ENCODE measurements around the gene OPCML.

OPCML gene

GRCh38 chr11:133531971-133532651 lies at the start of gene OPCML:
OPCML (minus strand) TSS chr11:133532501.
- no peak for DNase-seq

GRCh38 chr11:133581091-133581490 lies 48.8 kb upstream of the OPCML start:
- DNase-seq, result no peak

GRCh38 chr11:133579165-133580031 lies 47.1 kb upstream of the OPCML start:
- DNase-seq, result no peak

- DNase-seq, result no peak
These were observed 45.1 kb upstream of the OPCML start for GRCh38 chr11:133577403-133577802.

- no peak for DNase-seq
These were observed 44.0 kb upstream of the OPCML start for GRCh38 chr11:133576351-133576750.

- DNase-seq, result no peak
These were observed 40.8 kb upstream of the OPCML start for GRCh38 chr11:133573081-133573480.

- DNase-seq, result no peak
These were observed 38.1 kb upstream of the OPCML start for GRCh38 chr11:133570376-133570775.

- no peak for DNase-seq
These were observed 31.3 kb upstream of the OPCML start for GRCh38 chr11:133563505-133564025.

- no peak for DNase-seq
These were observed 28.2 kb upstream of the OPCML start for GRCh38 chr11:133560472-133560855.

- no peak for DNase-seq
These were observed 27.7 kb upstream of the OPCML start for GRCh38 chr11:133559833-133560471.

GRCh38 chr11:133559382-133559781 lies 27.1 kb upstream of the OPCML start:
- DNase-seq, result no peak

GRCh38 chr11:133555034-133555433 lies 22.7 kb upstream of the OPCML start:
- no peak for DNase-seq

GRCh38 chr11:133553885-133554740 lies 21.8 kb upstream of the OPCML start:
- no peak for DNase-seq

- DNase-seq, result no peak
These were observed 20.6 kb upstream of the OPCML start for GRCh38 chr11:133552938-133553337.

- no peak for DNase-seq
These were observed 18.8 kb upstream of the OPCML start for GRCh38 chr11:133551064-133551463.

GRCh38 chr11:133549826-133550225 lies 17.5 kb upstream of the OPCML start:
- DNase-seq, result no peak

GRCh38 chr11:133548641-133549040 lies 16.3 kb upstream of the OPCML start:
- DNase-seq, result no peak

- no peak for DNase-seq
These were observed 15.7 kb upstream of the OPCML start for GRCh38 chr11:133547808-133548494.

GRCh38 chr11:133545199-133545803 lies 13.0 kb upstream of the OPCML start:
- no peak for DNase-seq

GRCh38 chr11:133541720-133542095 lies 9.4 kb upstream of the OPCML start:
- no peak for DNase-seq

GRCh38 chr11:133541021-133541719 lies 8.9 kb upstream of the OPCML start:
- no peak for DNase-seq

Measured in activated T-cell treated with anti-CD3 and anti-CD28 coated beads for 4 hours (primary cell).